HAP-1 (cell line): Measurements from ENCODE around the gene CLASP1.
"Not testable (repeated sequence)": the region's sequence is repeated elsewhere in the genome, so short reads cannot be mapped to it uniquely, and the experiment has no call there.

Source experiments
- DNase-seq, 2 experiments: peaks; one replicate each; pipeline ENCODE4 v3.0.0-alpha.2; 2016 to 2020; ENCODE audit warnings: low spot score in 2 of 2
- H3K27me3 ChIP-seq: fragments of 250-450 bp; sonication (Bioruptor Pico); 2 replicates; pipeline ENCODE4 v1.5.1; 2020; ENCODE audit warnings: low read depth, mild to moderate bottlenecking, moderate library complexity
- H3K36me3 ChIP-seq: fragments of 250-450 bp; sonication (Bioruptor Pico); replicated peaks from 2 replicates; pipeline ENCODE4 v1.5.1; 2020; ENCODE audit warnings: mild to moderate bottlenecking
- H3K4me1 ChIP-seq: fragments of 250-450 bp; sonication (Bioruptor Pico); 2 replicates; pipeline ENCODE4 v1.5.1; 2020; ENCODE audit warnings: mild to moderate bottlenecking
- H3K4me3 ChIP-seq: fragments of 250-450 bp; sonication (Bioruptor Pico); 2 replicates; pipeline ENCODE4 v1.5.1; 2020; ENCODE audit warnings: mild to moderate bottlenecking, moderate library complexity
- H3K9me3 ChIP-seq: fragments of 250-450 bp; sonication (Bioruptor Pico); 2 replicates; pipeline ENCODE4 v1.5.1; 2020; ENCODE audit warnings: mild to moderate bottlenecking, moderate library complexity
- in situ Hi-C: fragments of 300-500 bp; cut with MboI; formaldehyde crosslinking; loops from 3 replicates; pipeline ENCODE4 v1.14.3; 2020; ENCODE audit warnings: low sequenced_read_pairs, inconsistent platforms, mixed read lengths

Gene CLASP1

GRCh38 chr2:121649149-121649595 lies at the start of gene CLASP1:
TSS of gene CLASP1 (minus strand) at chr2:121649462. CDS start at chr2:121605895, 43,567 bp downstream.
- Histone ChIP-seq H3K27me3 (no peaks in the 10 kb centered on the region), H3K36me3 (no peaks in the 10 kb centered on the region), H3K9me3 (no peaks in the 10 kb centered on the region), H3K4me3 (peak within 1 kb of the TSS; percentile 92), H3K4me1 (peaks cover 16% of the 10 kb centered on the region)
- in situ Hi-C loops = no loop called here
- DNase-seq = peak in 1 of 2 experiments; percentile 73

GRCh38 chr2:121698318-121698930 lies 49.2 kb upstream of the CLASP1 start:
- in situ Hi-C loops = no loop called here
- Histone ChIP-seq H3K4me3 (no peak overlapping the region), H3K36me3 (no peaks in the 10 kb centered on the region), H3K9me3 (no peaks in the 10 kb centered on the region), H3K4me1 (no peaks in the 10 kb centered on the region), H3K27me3 (no peaks in the 10 kb centered on the region; the same call in 1 of the 2 replicates)
- no peak for DNase-seq

- Histone ChIP-seq H3K4me1 (no peaks in the 10 kb centered on the region), H3K4me3 (no peak overlapping the region), H3K9me3 (no peaks in the 10 kb centered on the region), H3K36me3 (no peaks in the 10 kb centered on the region), H3K27me3 (no peaks in the 10 kb centered on the region; the same call in 1 of the 2 replicates)
- no peak for DNase-seq
- in situ Hi-C loops = no loop called here
Observed at GRCh38 chr2:121697108-121697631, 47.9 kb upstream of the CLASP1 start.

GRCh38 chr2:121696410-121696930 lies 47.2 kb upstream of the CLASP1 start:
- Histone ChIP-seq H3K4me3 (no peak overlapping the region), H3K9me3 (no peaks in the 10 kb centered on the region), H3K36me3 (no peaks in the 10 kb centered on the region), H3K4me1 (no peaks in the 10 kb centered on the region), H3K27me3 (no peaks in the 10 kb centered on the region; the same call in 1 of the 2 replicates)
- in situ Hi-C loops = no loop called here
- DNase-seq = no peak

GRCh38 chr2:121695171-121695451 lies 45.8 kb upstream of the CLASP1 start:
- Histone ChIP-seq H3K36me3 (no peaks in the 10 kb centered on the region), H3K4me1 (no peaks in the 10 kb centered on the region), H3K27me3 (no peaks in the 10 kb centered on the region; the same call in 1 of the 2 replicates), H3K9me3 (no peaks in the 10 kb centered on the region), H3K4me3 (no peak overlapping the region)
- no peak for DNase-seq
- in situ Hi-C loops = no loop called here

GRCh38 chr2:121694398-121695170 lies 45.3 kb upstream of the CLASP1 start:
- H3K27me3 ChIP-seq = no peaks in the 10 kb centered on the region; the same call in 1 of the 2 replicates
- no peaks in the 10 kb centered on the region for H3K4me1 ChIP-seq
- no peaks in the 10 kb centered on the region for H3K9me3 ChIP-seq
- H3K4me3 ChIP-seq = no peak overlapping the region
- H3K36me3 ChIP-seq = no peaks in the 10 kb centered on the region
- in situ Hi-C loops = no loop called here
- no peak for DNase-seq

GRCh38 chr2:121690572-121690971 lies 41.3 kb upstream of the CLASP1 start:
- H3K9me3 ChIP-seq, DNase-seq, H3K27me3 ChIP-seq, H3K4me3 ChIP-seq, H3K4me1 ChIP-seq, H3K36me3 ChIP-seq, in situ Hi-C loops: not testable (repeated sequence)

- H3K4me1 ChIP-seq = no peaks in the 10 kb centered on the region
- DNase-seq = no peak
- H3K27me3 ChIP-seq = no peaks in the 10 kb centered on the region; the same call in 1 of the 2 replicates
- no peaks in the 10 kb centered on the region for H3K36me3 ChIP-seq
- in situ Hi-C loops = no loop called here
- H3K9me3 ChIP-seq = no peaks in the 10 kb centered on the region
- no peak overlapping the region for H3K4me3 ChIP-seq
Observed at GRCh38 chr2:121690095-121690494, 40.8 kb upstream of the CLASP1 start.

GRCh38 chr2:121689356-121689755 lies 40.1 kb upstream of the CLASP1 start:
- H3K4me1 ChIP-seq = no peaks in the 10 kb centered on the region
- no peaks in the 10 kb centered on the region for H3K9me3 ChIP-seq
- H3K27me3 ChIP-seq = no peaks in the 10 kb centered on the region; the same call in 1 of the 2 replicates
- in situ Hi-C loops = no loop called here
- DNase-seq = peak; percentile 49 to 67
- H3K4me3 ChIP-seq = no peak overlapping the region
- no peaks in the 10 kb centered on the region for H3K36me3 ChIP-seq

- H3K27me3 ChIP-seq = no peaks in the 10 kb centered on the region
- H3K9me3 ChIP-seq = no peaks in the 10 kb centered on the region; the same call in 1 of the 2 replicates
- no peak overlapping the region for H3K4me3 ChIP-seq
- in situ Hi-C loops = no loop called here
- no peaks in the 10 kb centered on the region for H3K4me1 ChIP-seq
- DNase-seq = no peak
- no peaks in the 10 kb centered on the region for H3K36me3 ChIP-seq
Observed at GRCh38 chr2:121688820-121689219, 39.6 kb upstream of the CLASP1 start.

- H3K9me3 ChIP-seq = peaks cover 17% of the 10 kb centered on the region
- no peaks in the 10 kb centered on the region for H3K27me3 ChIP-seq
- H3K36me3 ChIP-seq = no peaks in the 10 kb centered on the region
- in situ Hi-C loops = no loop called here
- H3K4me1 ChIP-seq = no peaks in the 10 kb centered on the region
- H3K4me3 ChIP-seq = no peak overlapping the region
- DNase-seq = no peak
Observed at GRCh38 chr2:121686902-121687301, 37.6 kb upstream of the CLASP1 start.

GRCh38 chr2:121686218-121686617 lies 37.0 kb upstream of the CLASP1 start:
- no peak for DNase-seq
- Histone ChIP-seq H3K4me1 (no peaks in the 10 kb centered on the region), H3K36me3 (no peaks in the 10 kb centered on the region), H3K4me3 (no peak overlapping the region), H3K27me3 (no peaks in the 10 kb centered on the region), H3K9me3 (peaks cover 17% of the 10 kb centered on the region)
- in situ Hi-C loops = no loop called here

- Histone ChIP-seq H3K4me3 (no peak overlapping the region), H3K9me3 (peaks cover 23% of the 10 kb centered on the region), H3K36me3 (no peaks in the 10 kb centered on the region), H3K27me3 (peaks cover 3% of the 10 kb centered on the region; the same call in 1 of the 2 replicates), H3K4me1 (peaks cover 10% of the 10 kb centered on the region)
- in situ Hi-C loops = no loop called here
- no peak for DNase-seq
Observed at GRCh38 chr2:121682396-121683298, 33.4 kb upstream of the CLASP1 start.
